A549 (cell line): ENCODE data around the gene INSIG1. TPM values are rescaled to one million over a fixed set of nuclear protein-coding genes. Genes with fewer than 3 reads are reported as not detected.

Experiments used
- ATAC-seq, 2 experiments: fragments of 200-7000 bp in 1 of 2; fragments of >200 bp in 1 of 2; cut with Nextera tagmentation in 1 of 2; cut with Tn5 transposase in 1 of 2; 3 replicates each; pipeline versions ENCODE4 v1.8.0 to v1.9.1; 2018 to 2020; ENCODE audit warnings: mild to moderate bottlenecking in 1 of 2, moderate library complexity in 1 of 2
- CTCF ChIA-PET: fragments of 300-600 bp; sonication (Branson Sonifier 250); formaldehyde crosslinking; extraction: SDS; loops from one replicate; lab custom pipeline; 2021; ENCODE audit warnings: antibody characterized with exemption, inconsistent platforms; lab: Yijun Ruan, JAX
- POLR2A ChIA-PET: fragments of 350-600 bp; formaldehyde crosslinking; extraction: SDS; loops from one replicate; lab custom pipeline; 2021; ENCODE audit warnings: antibody characterized with exemption, inconsistent platforms; lab: Yijun Ruan, JAX
- DNase-seq, 2 experiments: peaks; one replicate each; pipeline versions ENCODE4 v3.0.0 to v3.0.0-alpha.2; 2011 to 2016; ENCODE audit warnings: low read depth in 1 of 2, low spot score in 1 of 2
- FAIRE-seq: peaks from 2 replicates; lab custom pipeline; 2011; peaks lifted over from hg19 to GRCh38; lab: Jason Lieb, UNC
- H3K27ac ChIP-seq, 2 experiments: fragments of >200 bp; sonication (Bioruptor Twin); formaldehyde crosslinking; 3 replicates each; pipeline ENCODE4 v1.5.1; 2016 to 2017
- H3K4me1 ChIP-seq: fragments of >200 bp; sonication (Bioruptor Twin); formaldehyde crosslinking; 3 replicates; pipeline ENCODE4 v1.6.1; 2016
- H3K4me2 ChIP-seq: fragments of >200 bp; sonication (Bioruptor Twin); formaldehyde crosslinking; 3 replicates; pipeline ENCODE4 v1.6.1; 2016
- H3K4me3 ChIP-seq: fragments of >200 bp; sonication (Bioruptor Twin); formaldehyde crosslinking; 3 replicates; pipeline ENCODE4 v1.5.1; 2016
- H3K9me3 ChIP-seq: fragments of >200 bp; sonication (Bioruptor Twin); formaldehyde crosslinking; 3 replicates; pipeline ENCODE4 v1.6.1; 2016
- CHD2 ChIP-seq: fragments of 150-350 bp; IDR thresholded peaks from 2 replicates; pipeline ENCODE4 v1.6.1; 2014; ENCODE audit warnings: low read length; ENCODE audit not compliant: partially characterized antibody
- CHD4 ChIP-seq: fragments of 200-600 bp; sonication (generic); IDR thresholded peaks from 2 replicates; pipeline ENCODE4 v1.6.1; 2016; ENCODE audit warnings: antibody characterized with exemption, mild to moderate bottlenecking, borderline replicate concordance
- E2F6 ChIP-seq: IDR thresholded peaks from 2 replicates; pipeline ENCODE4 v1.6.1; 2012; ENCODE audit warnings: low read depth, borderline replicate concordance
- EHF ChIP-seq: fragments of 250-450 bp; sonication (Bioruptor Pico); IDR thresholded peaks from 2 replicates; pipeline ENCODE4 v1.5.0; 2020; ENCODE audit warnings: mild to moderate bottlenecking
- ELK1 ChIP-seq: fragments of 150-350 bp; IDR thresholded peaks from 2 replicates; pipeline ENCODE4 v1.6.1; 2014; ENCODE audit warnings: low read depth, mild to moderate bottlenecking, low read length
- ESRRA ChIP-seq: fragments of 150-350 bp; IDR thresholded peaks from 2 replicates; pipeline ENCODE4 v1.6.1; 2014; ENCODE audit warnings: mild to moderate bottlenecking, low read length, borderline replicate concordance
- FOXS1 ChIP-seq: fragments of 250-450 bp; sonication (Bioruptor Pico); IDR thresholded peaks from 2 replicates; pipeline ENCODE4 v1.5.0; 2020; ENCODE audit warnings: mild to moderate bottlenecking, moderate library complexity
- HDAC2 ChIP-seq: fragments of 200-600 bp; sonication (generic); IDR thresholded peaks from 2 replicates; pipeline ENCODE4 v1.6.1; 2016
- HES2 ChIP-seq: fragments of >200 bp; sonication (Bioruptor Twin); formaldehyde crosslinking; IDR thresholded peaks from 2 replicates; pipeline ENCODE4 v1.6.1; 2016
- HEYL ChIP-seq: fragments of 250-450 bp; sonication (Bioruptor Pico); IDR thresholded peaks from 2 replicates; pipeline ENCODE4 v1.8.0; 2021; ENCODE audit warnings: mild to moderate bottlenecking, moderate library complexity
- KDM5A ChIP-seq: fragments of 200-600 bp; sonication (generic); IDR thresholded peaks from 2 replicates; pipeline ENCODE4 v1.6.1; 2016; ENCODE audit warnings: antibody characterized with exemption, mild to moderate bottlenecking
- MAFK ChIP-seq: fragments of 450-650 bp; IDR thresholded peaks from 2 replicates; pipeline ENCODE4 v1.6.1; 2014; ENCODE audit not compliant: partially characterized antibody
- MAZ ChIP-seq: fragments of 150-350 bp; IDR thresholded peaks from 2 replicates; pipeline ENCODE4 v1.6.1; 2014; ENCODE audit warnings: antibody characterized with exemption, low read depth, low read length, borderline replicate concordance
- MYC ChIP-seq: IDR thresholded peaks from 2 replicates; pipeline ENCODE4 v1.6.1; 2012; ENCODE audit warnings: mild to moderate bottlenecking, inconsistent platforms, low read length, improper control_type of control experiment, borderline replicate concordance
- NFE2L2 ChIP-seq: fragments of 150-350 bp; conservative IDR thresholded peaks from 2 replicates; pipeline ENCODE4 v1.6.1; 2014; ENCODE audit warnings: low read length
- POLR2AphosphoS2 ChIP-seq: conservative IDR thresholded peaks from 2 replicates; pipeline ENCODE4 v1.6.1; 2012; ENCODE audit warnings: low read length, improper control_type of control experiment, inconsistent platforms
- RAD21 ChIP-seq, 2 experiments: fragments of >200 bp in 1 of 2; sonication (Bioruptor Twin) in 1 of 2; formaldehyde crosslinking in 1 of 2; IDR thresholded peaks in 1 of 2; conservative IDR thresholded peaks in 1 of 2; 2 replicates in 1 of 2; 3 replicates in 1 of 2; pipeline ENCODE4 v1.6.1; 2012 to 2018; ENCODE audit warnings: inconsistent platforms in 1 of 2
- RCOR1 ChIP-seq: fragments of 150-350 bp; IDR thresholded peaks from 2 replicates; pipeline ENCODE4 v1.6.1; 2014; ENCODE audit warnings: antibody characterized with exemption, low read length, low read depth
- RNF2 ChIP-seq: fragments of 200-600 bp; sonication (generic); IDR thresholded peaks from 2 replicates; pipeline ENCODE4 v1.6.1; 2016; ENCODE audit warnings: low read depth, mild to moderate bottlenecking, antibody characterized with exemption, moderate library complexity, borderline replicate concordance
- SMC3 ChIP-seq: fragments of >200 bp; sonication (Bioruptor Twin); formaldehyde crosslinking; IDR thresholded peaks from 3 replicates; pipeline ENCODE4 v1.6.1; 2018; ENCODE audit warnings: inconsistent platforms
- ZFP36 ChIP-seq: fragments of 450-650 bp; IDR thresholded peaks from 2 replicates; pipeline ENCODE4 v1.6.1; 2014; ENCODE audit warnings: borderline replicate concordance; ENCODE audit not compliant: partially characterized antibody
- ZNF302 ChIP-seq: fragments of 250-450 bp; sonication (Bioruptor Pico); IDR thresholded peaks from 2 replicates; pipeline ENCODE4 v1.9.0; 2021; ENCODE audit warnings: inconsistent platforms, mild to moderate bottlenecking, moderate library complexity
- WGBS: methylation state at CpG from one replicate; pipeline ENCODE4 v1.1.6; 2017; ENCODE audit errors: missing lambda C conversion rate; 5-methylcytosine and 5-hydroxymethylcytosine counted together
- polyA plus RNA-seq, 4 experiments: library from polyadenylated mRNA; depleted of rRNA in 3 of 4; stranded (reverse); fragments of >200 nt; fragmentation: RNase III in 1 of 4; extraction: RNeasy Plus Mini Kit Qiagen cat#74134 plus additional on column Dnase treatment in 1 of 4; gene quantifications; 2 replicates in 3 of 4; 3 replicates in 1 of 4; pipeline ENCODE4 v1.2.3, GENCODE V29; 2011 to 2017
- TF ChIP-seq, protein P1 (sequence below): fragments of 450-650 bp; IDR thresholded peaks from 2 replicates; pipeline ENCODE4 v1.6.1; 2014; ENCODE audit warnings: antibody characterized with exemption
- TF ChIP-seq, protein P2 (sequence below): IDR thresholded peaks from 2 replicates; pipeline ENCODE4 v1.6.1; 2012

INSIG1 gene
- polyA plus RNA-seq, 2 of the 4 experiments (the other 2 are of a cell fraction), result 19.7 to 33.4 TPM

DNA sequence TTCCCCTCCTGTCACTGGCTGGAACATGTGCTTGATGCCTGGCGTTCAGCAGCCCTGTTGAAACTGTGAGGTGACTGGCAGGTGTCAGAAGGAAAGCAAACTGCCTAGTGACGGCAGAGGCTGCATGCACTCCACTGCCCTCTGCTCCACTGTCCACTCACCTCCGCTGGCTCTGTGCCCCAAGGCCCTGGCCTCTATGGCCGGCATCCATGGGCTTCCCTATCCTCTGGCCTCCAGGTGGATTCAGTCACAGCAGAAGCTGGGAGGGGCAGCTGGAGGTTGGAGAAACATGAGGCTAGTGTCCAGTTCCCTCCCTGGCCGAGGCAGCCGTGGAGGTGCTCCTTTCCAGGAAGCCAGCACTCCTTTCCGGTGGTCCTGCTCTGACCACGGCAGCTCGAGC, 31.2 kb upstream of the INSIG1 start (continued):
- TF ChIP-seq HES2 (no peak), KDM5A (no peak), ZNF302 (CRISPR knock-in tag) (no peak), RAD21 (conservative IDR thresholded peaks at IDR 0.05 in 1 of 2, IDR thresholded peaks at IDR 0.05 in 1 of 2) (no peak), ESRRA (no peak), RNF2 (no peak), SMC3 (no peak)
- TF ChIP-seq, all 56 proteins: peak for 0

DNA sequence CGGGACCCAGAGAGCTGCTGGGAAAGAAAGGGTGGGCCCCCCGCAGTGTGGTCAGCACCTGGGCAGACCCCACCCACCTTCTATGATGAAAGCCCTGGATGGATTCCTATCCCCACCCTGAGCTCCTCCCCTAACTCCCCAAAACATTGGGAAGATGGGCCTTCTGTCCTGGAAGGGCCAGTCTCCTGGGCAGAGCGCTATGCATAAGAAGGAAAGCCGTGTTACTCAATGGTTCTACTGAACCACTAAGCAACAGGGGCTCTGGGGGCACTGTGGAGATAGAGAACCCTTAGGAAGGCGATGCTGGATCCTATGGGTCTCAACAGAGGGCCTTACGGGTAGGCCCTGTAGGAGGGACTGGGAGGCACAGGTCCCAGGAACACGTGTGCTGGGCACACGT, 30.7 kb upstream of the INSIG1 start:
- no peaks in the 10 kb centered on the region for H3K9me3 ChIP-seq
- no peak overlapping the region for H3K4me2 ChIP-seq
- no peak for DNase-seq
- ATAC-seq, result no peak
- CTCF ChIA-PET, result interaction anchor here (0.8 to 1.4 kb wide), 3 partner anchors 8 to 14 kb away, joined by 3 to 4 read pairs (median 3); no protein-coding TSS in a partner anchor
- FAIRE-seq, result no peak
- WGBS, result 70% methylated on average over 8 of the region's 8 CpGs
- H3K4me3 ChIP-seq, result no peak overlapping the region
- no peak overlapping the region for H3K27ac ChIP-seq
- peaks cover 11% of the 10 kb centered on the region; the same call in 1 of the 3 replicates for H3K4me1 ChIP-seq
- no peak for TF ChIP-seq HEYL (CRISPR knock-in tag)
- no peak for TF ChIP-seq MYC
- TF ChIP-seq HDAC2, result no peak
- no peak for TF ChIP-seq ZNF302 (CRISPR knock-in tag)
- no peak for TF ChIP-seq ELK1
- TF ChIP-seq POLR2AphosphoS2, result no peak
- TF ChIP-seq, protein P1, sequence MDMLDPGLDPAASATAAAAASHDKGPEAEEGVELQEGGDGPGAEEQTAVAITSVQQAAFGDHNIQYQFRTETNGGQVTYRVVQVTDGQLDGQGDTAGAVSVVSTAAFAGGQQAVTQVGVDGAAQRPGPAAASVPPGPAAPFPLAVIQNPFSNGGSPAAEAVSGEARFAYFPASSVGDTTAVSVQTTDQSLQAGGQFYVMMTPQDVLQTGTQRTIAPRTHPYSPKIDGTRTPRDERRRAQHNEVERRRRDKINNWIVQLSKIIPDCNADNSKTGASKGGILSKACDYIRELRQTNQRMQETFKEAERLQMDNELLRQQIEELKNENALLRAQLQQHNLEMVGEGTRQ, result no peak
- TF ChIP-seq, protein P2, sequence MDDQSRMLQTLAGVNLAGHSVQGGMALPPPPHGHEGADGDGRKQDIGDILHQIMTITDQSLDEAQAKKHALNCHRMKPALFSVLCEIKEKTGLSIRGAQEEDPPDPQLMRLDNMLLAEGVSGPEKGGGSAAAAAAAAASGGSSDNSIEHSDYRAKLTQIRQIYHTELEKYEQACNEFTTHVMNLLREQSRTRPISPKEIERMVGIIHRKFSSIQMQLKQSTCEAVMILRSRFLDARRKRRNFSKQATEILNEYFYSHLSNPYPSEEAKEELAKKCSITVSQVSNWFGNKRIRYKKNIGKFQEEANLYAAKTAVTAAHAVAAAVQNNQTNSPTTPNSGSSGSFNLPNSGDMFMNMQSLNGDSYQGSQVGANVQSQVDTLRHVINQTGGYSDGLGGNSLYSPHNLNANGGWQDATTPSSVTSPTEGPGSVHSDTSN, result no peak
- TF ChIP-seq CHD2, result no peak
- no peak for TF ChIP-seq NFE2L2
- no peak for TF ChIP-seq FOXS1 (CRISPR knock-in tag)
- no peak for TF ChIP-seq CHD4
- no peak for TF ChIP-seq KDM5A
- no peak for TF ChIP-seq MAZ
- no peak for TF ChIP-seq ZFP36
- no peak for TF ChIP-seq E2F6
- no peak for TF ChIP-seq RCOR1
- TF ChIP-seq HES2, result no peak
- TF ChIP-seq MAFK, result no peak
- no peak for TF ChIP-seq EHF (CRISPR knock-in tag)
- TF ChIP-seq, all 56 proteins: peak for 0
- POLR2A ChIA-PET, result no interaction called here
